D721Med (cell line): Measurements from ENCODE around the gene ANAPC2.

Experiments used
- DNase-seq: peaks from one replicate; pipeline ENCODE4 v3.0.0; 2011; ENCODE audit warnings: low spot score; ENCODE audit not compliant: insufficient read length
- FAIRE-seq: peaks from 2 replicates; lab custom pipeline; 2011; peaks lifted over from hg19 to GRCh38; lab: Jason Lieb, UNC
- CTCF ChIP-seq: IDR thresholded peaks from 2 replicates; pipeline ENCODE4 v1.5.1; 2012; ENCODE audit warnings: mild to moderate bottlenecking, control low read depth; ENCODE audit not compliant: insufficient read depth; ENCODE audit errors: missing control alignments

ANAPC2 gene

GRCh38 chr9:137149363-137149762 lies 39.0 kb downstream of the ANAPC2 start:
- FAIRE-seq (no peak), DNase-seq (no peak)
- TF ChIP-seq CTCF, result no peak

- DNase-seq, result no peak
- FAIRE-seq, result no peak
- TF ChIP-seq CTCF, result no peak
Observed at GRCh38 chr9:137148661-137149060, 39.7 kb downstream of the ANAPC2 start.

- no peak for DNase-seq
- no peak for TF ChIP-seq CTCF
- no peak for FAIRE-seq
Observed at GRCh38 chr9:137148242-137148641, 40.1 kb downstream of the ANAPC2 start.

- DNase-seq, result no peak
- TF ChIP-seq CTCF, result no peak
- FAIRE-seq, result no peak
Observed at GRCh38 chr9:137147793-137148160, 40.6 kb downstream of the ANAPC2 start.

- FAIRE-seq (no peak), DNase-seq (no peak)
- no peak for TF ChIP-seq CTCF
Observed at GRCh38 chr9:137147091-137147792, 41.1 kb downstream of the ANAPC2 start.

GRCh38 chr9:137146527-137146918 lies 41.8 kb downstream of the ANAPC2 start:
- FAIRE-seq (no peak), DNase-seq (no peak)
- TF ChIP-seq CTCF, result no peak

- DNase-seq, result no peak
- no peak for FAIRE-seq
Observed at GRCh38 chr9:137145731-137146526, 42.4 kb downstream of the ANAPC2 start.

More at GRCh38 chr9:137145731-137146526, 42.4 kb downstream of the ANAPC2 start:
- TF ChIP-seq CTCF, result no peak
